Nephron progenitor cell (in vitro differentiated cells): Measurements from ENCODE around the gene ITCH.
"Not testable (repeated sequence)": the region's sequence is repeated elsewhere in the genome, so short reads cannot be mapped to it uniquely, and the experiment has no call there.

Experiments used
- DNase-seq: peaks from one replicate; pipeline ENCODE4 v3.0.0; 2021
- H3K27ac Mint-ChIP-seq: 2 replicates; pipeline ENCODE4 v1.8.0; 2021; ENCODE audit warnings: mild to moderate bottlenecking, moderate library complexity, mixed read lengths
- H3K27me3 Mint-ChIP-seq: 2 replicates; pipeline ENCODE4 v1.8.0; 2021; ENCODE audit warnings: mild to moderate bottlenecking, low read depth, mixed read lengths; ENCODE audit not compliant: poor library complexity
- H3K36me3 Mint-ChIP-seq: 2 replicates; pipeline ENCODE4 v1.8.0; 2021; ENCODE audit warnings: low read depth, mixed read lengths
- H3K4me1 Mint-ChIP-seq: 2 replicates; pipeline ENCODE4 v1.8.0; 2021; ENCODE audit warnings: mixed read lengths
- H3K4me3 Mint-ChIP-seq: 2 replicates; pipeline ENCODE4 v1.8.0; 2021; ENCODE audit warnings: mild to moderate bottlenecking, moderate library complexity, mixed read lengths
- H3K9me3 Mint-ChIP-seq: 2 replicates; pipeline ENCODE4 v1.8.0; 2021; ENCODE audit warnings: mild to moderate bottlenecking, moderate library complexity, mixed read lengths
- CTCF ChIP-seq: fragments of 200-600 bp; sonication (generic); IDR thresholded peaks from 2 replicates; pipeline ENCODE4 v1.5.0; 2021; ENCODE audit warnings: antibody characterized with exemption

Gene ITCH

GRCh38 chr20:34367155-34367554 lies 4.1 kb downstream of the ITCH start:
- Mint-ChIP-seq H3K9me3 (peaks cover 7% of the 10 kb centered on the region), H3K4me1 (peaks cover 41% of the 10 kb centered on the region), H3K27ac (peak overlapping the region; percentile 44), H3K4me3 (no peak overlapping the region), H3K36me3 (peaks cover 65% of the 10 kb centered on the region), H3K27me3 (peaks cover 3% of the 10 kb centered on the region)
- TF ChIP-seq CTCF, result no peak
- DNase-seq, result no peak

DNA sequence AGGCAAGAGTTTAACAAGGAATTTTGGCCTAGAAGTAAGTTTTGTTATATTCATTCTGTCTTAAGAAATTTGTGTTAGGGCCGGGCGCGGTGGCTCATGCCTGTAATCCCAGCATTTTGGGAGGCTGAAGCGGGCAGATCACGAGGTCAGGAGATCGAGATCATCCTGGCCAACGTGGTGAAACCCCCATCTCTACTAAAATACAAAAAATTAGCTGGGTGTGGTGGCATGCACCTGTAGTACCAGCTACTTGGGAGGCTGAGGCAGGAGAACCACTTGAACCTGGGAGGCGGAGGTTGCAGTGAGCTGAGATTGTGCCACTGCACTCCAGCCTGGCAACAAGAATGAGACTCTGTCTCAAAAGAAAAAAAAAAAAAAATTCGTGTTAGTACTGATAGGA lies 4.8 kb downstream of the ITCH start:
- not testable (repeated sequence) for DNase-seq, H3K27ac Mint-ChIP-seq, H3K4me3 Mint-ChIP-seq, H3K9me3 Mint-ChIP-seq, H3K27me3 Mint-ChIP-seq
- Mint-ChIP-seq H3K4me1 (peaks cover 35% of the 10 kb centered on the region), H3K36me3 (peaks cover 71% of the 10 kb centered on the region)

DNA sequence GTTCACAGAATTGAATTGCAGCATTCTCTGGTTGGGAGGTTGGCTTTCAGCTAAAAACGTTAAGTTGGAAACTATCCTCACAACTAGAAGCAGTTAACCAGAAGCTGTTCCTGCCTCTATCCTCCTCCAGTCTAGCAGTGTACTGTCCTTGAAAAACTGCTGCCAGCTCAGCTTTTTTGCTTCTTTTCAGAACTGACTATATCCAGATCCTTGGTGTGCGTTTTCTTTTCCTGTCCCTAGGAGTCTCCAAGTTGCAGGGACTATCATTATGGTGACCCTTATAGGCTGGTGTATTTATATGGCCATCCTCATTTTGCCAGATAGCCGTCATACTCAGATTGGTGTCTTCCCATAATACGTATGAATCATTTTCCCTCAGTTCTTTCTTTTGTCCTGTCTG lies 5.5 kb downstream of the ITCH start:
- peaks cover 32% of the 10 kb centered on the region for H3K4me1 Mint-ChIP-seq
- H3K27me3 Mint-ChIP-seq, result peaks cover 3% of the 10 kb centered on the region
- peak overlapping the region; percentile 53 for H3K27ac Mint-ChIP-seq
- peaks cover 74% of the 10 kb centered on the region for H3K36me3 Mint-ChIP-seq
- DNase-seq, result no peak
- no peak for TF ChIP-seq CTCF
- no peak overlapping the region for H3K4me3 Mint-ChIP-seq
- H3K9me3 Mint-ChIP-seq, result peaks cover 7% of the 10 kb centered on the region

DNA sequence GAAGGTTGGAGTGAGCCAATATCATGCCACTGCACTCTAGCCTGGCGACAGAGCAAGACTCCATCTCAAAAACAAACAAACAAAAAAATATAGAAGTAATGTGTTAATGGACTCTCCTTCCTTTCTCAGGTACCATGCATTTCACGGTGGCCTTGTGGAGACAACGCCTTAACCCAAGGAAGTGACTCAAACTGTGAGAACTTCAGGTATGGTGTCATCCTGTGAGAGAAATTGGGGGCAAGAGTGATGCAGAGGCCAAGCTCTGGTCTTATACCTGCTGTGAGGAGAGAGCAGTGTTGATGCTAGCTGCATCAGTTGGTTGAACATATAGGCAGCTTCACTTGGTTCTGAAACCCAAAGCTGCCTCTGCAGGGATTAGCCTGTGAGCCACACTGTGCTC lies 6.2 kb downstream of the ITCH start:
- no peak for DNase-seq
- H3K9me3 Mint-ChIP-seq, result peaks cover 7% of the 10 kb centered on the region
- peaks cover 27% of the 10 kb centered on the region for H3K4me1 Mint-ChIP-seq
- peaks cover 1% of the 10 kb centered on the region for H3K27me3 Mint-ChIP-seq
- no peak for TF ChIP-seq CTCF
- H3K36me3 Mint-ChIP-seq, result peaks cover 79% of the 10 kb centered on the region
- H3K27ac Mint-ChIP-seq, result no peak overlapping the region
- no peak overlapping the region for H3K4me3 Mint-ChIP-seq

GRCh38 chr20:34370062-34370461 lies 7.0 kb downstream of the ITCH start:
- Mint-ChIP-seq H3K4me1 (peaks cover 25% of the 10 kb centered on the region), H3K27ac (peak overlapping the region; percentile 29), H3K9me3 (peaks cover 7% of the 10 kb centered on the region), H3K27me3 (no peaks in the 10 kb centered on the region), H3K4me3 (no peak overlapping the region), H3K36me3 (peaks cover 80% of the 10 kb centered on the region)
- no peak for DNase-seq
- TF ChIP-seq CTCF, result no peak

GRCh38 chr20:34373445-34373844 lies 10.4 kb downstream of the ITCH start:
- Mint-ChIP-seq H3K36me3 (peaks cover 55% of the 10 kb centered on the region), H3K4me1 (peaks cover 25% of the 10 kb centered on the region), H3K27ac (no peak overlapping the region), H3K4me3 (no peak overlapping the region), H3K9me3 (peaks cover 7% of the 10 kb centered on the region), H3K27me3 (no peaks in the 10 kb centered on the region)
- DNase-seq, result no peak
- no peak for TF ChIP-seq CTCF
